GM12878 (cell line): ENCODE results near the gene SCAANT1. TPM values are rescaled to one million over a fixed set of nuclear protein-coding genes. Genes with fewer than 3 reads are reported as not detected.

Source experiments
- ATAC-seq: fragments of 200-7000 bp; cut with Tn5 transposase; 3 replicates; pipeline ENCODE4 v1.9.1; 2020; ENCODE audit warnings: mild to moderate bottlenecking, moderate library complexity
- BruUV-seq: library from RNA; stranded (reverse); fragments of 400-500 nt; replicated peaks from 2 replicates; lab custom pipeline; 2021; lab: Mats Ljungman, UMichigan
- CTCF ChIA-PET: fragments of 300-600 bp; sonication (Branson Sonifier 250); formaldehyde crosslinking; extraction: SDS; loops from one replicate; lab custom pipeline; 2021; ENCODE audit warnings: inconsistent platforms; lab: Yijun Ruan, JAX
- POLR2A ChIA-PET: fragments of 350-600 bp; formaldehyde crosslinking; extraction: SDS; loops from one replicate; lab custom pipeline; 2021; ENCODE audit warnings: inconsistent platforms; lab: Charles Lee
- RAD21 ChIA-PET: fragments of 300-600 bp; sonication (Branson Sonifier 250); formaldehyde crosslinking; loops from one replicate; lab custom pipeline; 2023; ENCODE audit warnings: antibody characterized with exemption; ENCODE audit not compliant: unreplicated experiment; lab: Charles Lee
- SMC1A ChIA-PET: fragments of 300-600 bp; sonication (Branson Sonifier 250); formaldehyde crosslinking; loops from one replicate; lab custom pipeline; 2023; ENCODE audit not compliant: unreplicated experiment, uncharacterized antibody; lab: Charles Lee
- DNase-seq: peaks from one replicate; pipeline ENCODE4 v3.0.0-alpha.2; 2011; ENCODE audit warnings: low read depth, low spot score
- FAIRE-seq: peaks from 3 replicates; lab custom pipeline; 2011; peaks lifted over from hg19 to GRCh38; lab: Jason Lieb, UNC
- H2AFZ ChIP-seq: 2 replicates; pipeline ENCODE4 v1.6.0; 2011; ENCODE audit warnings: low read depth, low read length, control low read depth; ENCODE audit not compliant: control insufficient read depth
- H3K27ac ChIP-seq: 2 replicates; pipeline ENCODE4 v1.5.1; 2011; ENCODE audit warnings: control low read depth; ENCODE audit not compliant: control insufficient read depth, insufficient read depth
- H3K27me3 ChIP-seq, 2 experiments: replicated peaks in 1 of 2; 2 replicates each; pipeline versions ENCODE4 v1.6.0 to v1.6.1; 2011; ENCODE audit warnings: low read length in 1 of 2; ENCODE audit not compliant: control insufficient read depth in 2 of 2, insufficient read depth in 2 of 2
- H3K36me3 ChIP-seq, 2 experiments: 2 replicates each; pipeline ENCODE4 v1.5.1; 2011; ENCODE audit warnings: low read length in 1 of 2; ENCODE audit not compliant: control insufficient read depth in 2 of 2, insufficient read depth in 2 of 2
- H3K4me1 ChIP-seq: 2 replicates; pipeline ENCODE4 v1.6.1; 2011; ENCODE audit warnings: mild to moderate bottlenecking, low read length, moderate library complexity, mixed read lengths; ENCODE audit not compliant: control insufficient read depth, insufficient read depth
- H3K4me2 ChIP-seq: 2 replicates; pipeline ENCODE4 v1.6.0; 2011; ENCODE audit warnings: control low read depth; ENCODE audit not compliant: control insufficient read depth, insufficient read depth
- H3K4me3 ChIP-seq: fragments of 200-600 bp; sonication (generic); 2 replicates; pipeline ENCODE4 v1.5.1; 2016
- H3K79me2 ChIP-seq: 2 replicates; pipeline ENCODE4 v1.6.0; 2011; ENCODE audit warnings: low read length; ENCODE audit not compliant: control insufficient read depth, insufficient read depth
- H3K9ac ChIP-seq: 2 replicates; pipeline ENCODE4 v1.8.0; 2011; ENCODE audit warnings: low read length, control low read depth, mixed read lengths; ENCODE audit not compliant: control insufficient read depth, insufficient read depth
- H3K9me3 ChIP-seq: replicated peaks from 3 replicates; pipeline ENCODE4 v1.5.1; 2011; ENCODE audit warnings: mild to moderate bottlenecking, low read length; ENCODE audit not compliant: control insufficient read depth, insufficient read depth
- H4K20me1 ChIP-seq: 2 replicates; pipeline ENCODE4 v1.6.0; 2011; ENCODE audit not compliant: control insufficient read depth, insufficient read depth
- ATF7 ChIP-seq: fragments of 450-650 bp; IDR thresholded peaks from 2 replicates; pipeline ENCODE4 v1.6.1; 2016; ENCODE audit warnings: low read depth, mild to moderate bottlenecking
- CREM ChIP-seq: IDR thresholded peaks from 2 replicates; pipeline ENCODE4 v1.6.1; 2014; ENCODE audit warnings: antibody characterized with exemption, low read depth
- DPF2 ChIP-seq: fragments of 450-650 bp; IDR thresholded peaks from 2 replicates; pipeline ENCODE4 v1.6.1; 2017; ENCODE audit warnings: mild to moderate bottlenecking
- EP300 ChIP-seq, 2 experiments: fragments of 150-350 bp in 1 of 2; IDR thresholded peaks; 2 replicates each; pipeline ENCODE4 v1.6.1; 2011 to 2012; ENCODE audit warnings: low read depth in 2 of 2, low read length in 2 of 2, borderline replicate concordance in 1 of 2, improper control_type of control experiment in 1 of 2, inconsistent platforms in 1 of 2; ENCODE audit not compliant: control insufficient read depth in 1 of 2
- ETV6 ChIP-seq, 2 experiments: fragments of 450-650 bp in 1 of 2; IDR thresholded peaks in 1 of 2; conservative IDR thresholded peaks in 1 of 2; 2 replicates each; pipeline ENCODE4 v1.6.1; 2014; ENCODE audit warnings: antibody characterized with exemption in 1 of 2, borderline replicate concordance in 1 of 2, low read depth in 1 of 2, mild to moderate bottlenecking in 1 of 2, moderate library complexity in 1 of 2
- IKZF2 ChIP-seq, 2 experiments: fragments of 450-650 bp; IDR thresholded peaks; 2 replicates each; pipeline ENCODE4 v1.6.1; 2017; ENCODE audit warnings: mild to moderate bottlenecking in 2 of 2, moderate library complexity in 2 of 2
- JUNB ChIP-seq: IDR thresholded peaks from 2 replicates; pipeline ENCODE4 v1.6.1; 2016; ENCODE audit warnings: antibody characterized with exemption, mild to moderate bottlenecking
- MTA2 ChIP-seq: fragments of 450-650 bp; IDR thresholded peaks from 2 replicates; pipeline ENCODE4 v1.6.1; 2016; ENCODE audit warnings: low read depth, mild to moderate bottlenecking, moderate library complexity
- MYC ChIP-seq: IDR thresholded peaks from 2 replicates; pipeline ENCODE4 v1.6.1; 2011; ENCODE audit warnings: mild to moderate bottlenecking, low read length, moderate library complexity, inconsistent platforms; ENCODE audit not compliant: insufficient read depth, insufficient replicate concordance, insufficient read length, severe bottlenecking
- NFYA ChIP-seq: IDR thresholded peaks from 2 replicates; pipeline ENCODE4 v1.6.1; 2011; ENCODE audit warnings: low read depth, mild to moderate bottlenecking, low read length, improper control_type of control experiment, borderline replicate concordance
- POU2F2 ChIP-seq: IDR thresholded peaks from 3 replicates; pipeline ENCODE4 v1.6.1; 2011; ENCODE audit warnings: low read depth, mild to moderate bottlenecking, low read length, borderline replicate concordance
- RUNX3 ChIP-seq: IDR thresholded peaks from 2 replicates; pipeline ENCODE4 v1.6.1; 2012; ENCODE audit warnings: low read length, inconsistent platforms
- SPI1 ChIP-seq: IDR thresholded peaks from 2 replicates; pipeline ENCODE4 v1.6.1; 2011; ENCODE audit warnings: low read depth, mild to moderate bottlenecking, low read length, moderate library complexity, borderline replicate concordance; ENCODE audit not compliant: insufficient read depth
- ZNF217 ChIP-seq: fragments of 450-650 bp; IDR thresholded peaks from 2 replicates; pipeline ENCODE4 v1.6.1; 2017; ENCODE audit warnings: antibody characterized with exemption, mild to moderate bottlenecking
- WGBS: methylation state at CpG from one replicate; pipeline ENCODE4 v1.1.6; 2016; ENCODE audit warnings: low lambda C conversion rate; ENCODE audit not compliant: insufficient replicate concordance, insufficient coverage; ENCODE audit errors: missing lambda C conversion rate; 5-methylcytosine and 5-hydroxymethylcytosine counted together
- in situ Hi-C: fragments of 300-500 bp; cut with MboI; formaldehyde crosslinking; loops from 9 replicates; pipeline ENCODE4 v1.14.3; 2018; ENCODE audit warnings: mixed read lengths
- intact Hi-C: fragments of 100-400 bp; cut with micrococcal nuclease; formaldehyde crosslinking; loops from one replicate; pipeline ENCODE4 v1.14.2; 2022; ENCODE audit not compliant: unreplicated experiment
- polyA plus RNA-seq, 11 experiments: library from polyadenylated mRNA; depleted of rRNA in 4 of 11; unstranded in 6 of 11; stranded (reverse) in 5 of 11; fragments of >200 nt; fragmentation: Nextera tagmentation in 4 of 11; fragmentation: Illumina TruSeq in 1 of 11; extraction: Ambion mirVana in 4 of 11; extraction: Trizol in 1 of 11; gene quantifications; 1 replicate in 1 of 11; 2 replicates in 10 of 11; pipeline versions ENCODE4 v1.2.1 to v1.2.3, GENCODE V29; 2011 to 2016; ENCODE audit warnings: inconsistent platforms in 2 of 11, missing spikeins in 2 of 11, low read depth in 1 of 11
- total RNA-seq, 4 experiments: library from RNA; depleted of rRNA in 3 of 4; stranded (reverse); fragments of >200 nt in 3 of 4; fragmentation: Illumina TruSeq in 1 of 4; extraction: Trizol in 1 of 4; gene quantifications; 2 replicates each; pipeline versions ENCODE4 v1.2.1 to v1.2.3, GENCODE V29; 2013 to 2021
- TF ChIP-seq, protein P1 (sequence below): IDR thresholded peaks from 2 replicates; pipeline ENCODE4 v1.6.1; 2012; ENCODE audit warnings: low read depth, low read length, improper control_type of control experiment
- TF ChIP-seq, protein P2 (sequence below): fragments of 450-650 bp; IDR thresholded peaks from 2 replicates; pipeline ENCODE4 v1.6.1; 2014; ENCODE audit warnings: mild to moderate bottlenecking
- TF ChIP-seq, protein P3 (sequence below): fragments of 450-650 bp; IDR thresholded peaks from 2 replicates; pipeline ENCODE4 v1.6.1; 2016; ENCODE audit warnings: mild to moderate bottlenecking

SCAANT1 gene
- total and polyA plus RNA-seq, 10 of the 15 experiments (the other 5 are each of a cell fraction or from before 2014, with no cell fraction given): 0.60 to 1.7 (median 0.95) TPM; not detected in 6

DNA sequence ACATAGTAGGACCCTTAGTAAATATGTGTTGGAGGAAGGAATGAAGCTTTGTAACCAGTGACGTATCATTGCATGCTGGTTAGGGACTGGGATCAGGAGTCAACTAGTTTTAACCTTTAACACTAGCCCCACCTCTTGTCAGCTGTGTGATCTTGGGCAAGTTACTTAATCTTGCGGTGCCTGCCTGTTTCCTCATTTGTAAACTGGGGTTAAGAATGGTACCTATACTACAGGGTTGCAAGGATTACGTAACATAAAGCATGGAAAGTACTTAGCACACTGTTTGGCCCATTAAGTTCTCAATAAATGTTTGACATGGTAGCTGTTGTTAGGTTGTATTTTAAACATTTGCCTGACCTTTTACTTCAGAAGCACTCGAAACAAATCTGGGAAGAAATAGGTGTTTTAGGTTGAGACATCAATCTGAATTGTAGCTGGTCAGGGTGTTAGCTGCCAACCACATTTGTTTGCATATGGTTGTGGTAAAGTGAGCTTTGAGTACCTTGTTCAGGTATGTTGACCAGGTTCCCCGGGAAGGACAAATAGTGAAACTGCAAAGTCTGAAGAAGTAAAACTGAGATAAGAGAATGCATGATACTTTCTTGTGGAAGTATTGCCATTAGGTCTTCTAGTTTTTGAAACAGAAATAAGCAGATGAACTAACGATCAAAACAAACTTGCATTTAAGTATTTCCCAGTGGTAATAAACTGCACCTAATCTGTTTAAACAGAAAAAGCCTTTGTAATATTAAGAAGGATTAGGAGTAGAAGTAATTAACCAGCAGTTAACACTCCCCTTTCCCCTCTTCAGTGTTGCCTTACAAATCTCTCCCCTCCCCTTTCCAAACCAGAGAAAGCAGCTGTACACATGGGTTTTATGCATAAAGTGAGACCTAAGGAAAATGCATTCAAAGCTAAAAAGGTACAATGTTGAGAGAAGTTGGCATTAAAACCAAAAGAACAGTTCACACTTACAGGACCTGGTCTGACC lies 25.8 kb upstream of the SCAANT1 start:
- H3K9ac ChIP-seq: no peak overlapping the region; the same call in 1 of the 2 replicates
- in situ Hi-C loops: no loop called here
- no TSS peak for BruUV-seq
- WGBS: 8% methylated on average over 6 of the region's 6 CpGs
- POLR2A ChIA-PET: interaction anchor here (0.6 to 2.8 kb wide), 4 partner anchors 9 to 85 kb away, joined by 3 to 15 read pairs (median 4); no protein-coding TSS in a partner anchor
- peaks cover 4% of the 10 kb centered on the region; the same call in 1 of the 2 replicates for H4K20me1 ChIP-seq
- intact Hi-C loops: no loop called here
- H3K4me3 ChIP-seq: peak overlapping the region; percentile 11; the same call in 1 of the 2 replicates
- RAD21 ChIA-PET: interaction anchor here (0.8 to 2.6 kb wide), 8 partner anchors 10 to 105 kb away, joined by 3 to 15 read pairs (median 4); partner anchors contain the start of gene PSMD6
- peak; percentile 55 for DNase-seq
- peak; percentile 83 for ATAC-seq
- H3K4me2 ChIP-seq: peak overlapping the region; percentile 56
- SMC1A ChIA-PET: interaction anchor here (0.9 to 4.4 kb wide), 12 partner anchors 10 to 119 kb away, joined by 3 to 32 read pairs (median 6); partner anchors contain the start of genes C3orf49 and SCAANT1
- H3K79me2 ChIP-seq: peaks cover 29% of the 10 kb centered on the region
- peak; percentile 75 for FAIRE-seq
- H3K4me1 ChIP-seq: peaks cover 43% of the 10 kb centered on the region
- H3K27ac ChIP-seq: peak overlapping the region; percentile 44; the same call in 1 of the 2 replicates
- H3K27me3 ChIP-seq: no peaks in the 10 kb centered on the region
- CTCF ChIA-PET: interaction anchor here (0.7 to 2.6 kb wide), 15 partner anchors 10 to 121 kb away, joined by 3 to 10 read pairs (median 3); partner anchors contain the start of gene C3orf49
- no peaks in the 10 kb centered on the region for H3K9me3 ChIP-seq
- H2AFZ ChIP-seq: no peak overlapping the region
- no peaks in the 10 kb centered on the region; a peak in 2 of 4 replicates for H3K36me3 ChIP-seq
- TF ChIP-seq DPF2 (peak; percentile 27; the same call in 1 of the 2 replicates), MYC (no peak), ATF7 (peak; percentile 82), IKZF2 (IDR thresholded peaks at IDR 0.05) (peak in 1 of 2 experiments; percentile 44), POU2F2 (peak; percentile 87; the same call in 2 of the 3 replicates), SPI1 (peak; percentile 42; the same call in 1 of the 2 replicates), NFYA (no peak), MTA2 (peak; percentile 53; the same call in 1 of the 2 replicates), ETV6 (conservative IDR thresholded peaks at IDR 0.05 in 1 of 2, IDR thresholded peaks at IDR 0.05 in 1 of 2; ENCODE audit: borderline replicate concordance in 1 of 2, low read depth in 1 of 2) (0 out of 4 replicates have a peak, but pooled peaks of 1 of the 2 experiments have one; percentile 89), JUNB (0 out of 2 replicates have a peak, but pooled peaks have one; percentile 31), RUNX3 (peak; percentile 74), ZNF217 (peak; percentile 36; the same call in 1 of the 2 replicates), EP300 (IDR thresholded peaks at IDR 0.05; ENCODE audit: borderline replicate concordance in 1 of 2, control insufficient read depth in 1 of 2, low read depth in 2 of 2, low read length in 2 of 2) (0 out of 4 replicates have a peak, but pooled peaks of 1 of the 2 experiments have one; percentile 8), CREM (0 out of 2 replicates have a peak, but pooled peaks have one; percentile 10)
- TF ChIP-seq, protein P1, sequence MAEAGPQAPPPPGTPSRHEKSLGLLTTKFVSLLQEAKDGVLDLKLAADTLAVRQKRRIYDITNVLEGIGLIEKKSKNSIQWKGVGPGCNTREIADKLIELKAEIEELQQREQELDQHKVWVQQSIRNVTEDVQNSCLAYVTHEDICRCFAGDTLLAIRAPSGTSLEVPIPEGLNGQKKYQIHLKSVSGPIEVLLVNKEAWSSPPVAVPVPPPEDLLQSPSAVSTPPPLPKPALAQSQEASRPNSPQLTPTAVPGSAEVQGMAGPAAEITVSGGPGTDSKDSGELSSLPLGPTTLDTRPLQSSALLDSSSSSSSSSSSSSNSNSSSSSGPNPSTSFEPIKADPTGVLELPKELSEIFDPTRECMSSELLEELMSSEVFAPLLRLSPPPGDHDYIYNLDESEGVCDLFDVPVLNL: no peak
- TF ChIP-seq, protein P2, sequence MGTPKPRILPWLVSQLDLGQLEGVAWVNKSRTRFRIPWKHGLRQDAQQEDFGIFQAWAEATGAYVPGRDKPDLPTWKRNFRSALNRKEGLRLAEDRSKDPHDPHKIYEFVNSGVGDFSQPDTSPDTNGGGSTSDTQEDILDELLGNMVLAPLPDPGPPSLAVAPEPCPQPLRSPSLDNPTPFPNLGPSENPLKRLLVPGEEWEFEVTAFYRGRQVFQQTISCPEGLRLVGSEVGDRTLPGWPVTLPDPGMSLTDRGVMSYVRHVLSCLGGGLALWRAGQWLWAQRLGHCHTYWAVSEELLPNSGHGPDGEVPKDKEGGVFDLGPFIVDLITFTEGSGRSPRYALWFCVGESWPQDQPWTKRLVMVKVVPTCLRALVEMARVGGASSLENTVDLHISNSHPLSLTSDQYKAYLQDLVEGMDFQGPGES: no peak
- TF ChIP-seq, protein P3, sequence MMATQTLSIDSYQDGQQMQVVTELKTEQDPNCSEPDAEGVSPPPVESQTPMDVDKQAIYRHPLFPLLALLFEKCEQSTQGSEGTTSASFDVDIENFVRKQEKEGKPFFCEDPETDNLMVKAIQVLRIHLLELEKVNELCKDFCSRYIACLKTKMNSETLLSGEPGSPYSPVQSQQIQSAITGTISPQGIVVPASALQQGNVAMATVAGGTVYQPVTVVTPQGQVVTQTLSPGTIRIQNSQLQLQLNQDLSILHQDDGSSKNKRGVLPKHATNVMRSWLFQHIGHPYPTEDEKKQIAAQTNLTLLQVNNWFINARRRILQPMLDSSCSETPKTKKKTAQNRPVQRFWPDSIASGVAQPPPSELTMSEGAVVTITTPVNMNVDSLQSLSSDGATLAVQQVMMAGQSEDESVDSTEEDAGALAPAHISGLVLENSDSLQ: peak; percentile 22; the same call in 1 of the 2 replicates
